Adrenal gland (tissue), 12 donors: ENCODE data around the gene COL18A1. TPM values are rescaled to one million over a fixed set of nuclear protein-coding genes. Genes with fewer than 3 reads are reported as not detected.

ENCODE experiments used
- DNase-seq, 7 donors: peaks; one replicate each; pipeline ENCODE4 v3.0.0-alpha.2; 2019 to 2020
- H3K27ac ChIP-seq, 5 donors: fragments of 200-600 bp; sonication (generic) in 4 of 5; 1 replicate in 3 of 5; 2 replicates in 2 of 5; pipeline versions ENCODE4 v1.5.1 to v1.8.0; 2016 to 2020; ENCODE audit warnings: mild to moderate bottlenecking in 1 of 5
- H3K27me3 ChIP-seq: fragments of 200-600 bp; 2 replicates; pipeline ENCODE4 v1.8.0; 2021
- H3K36me3 ChIP-seq, 2 donors: fragments of 200-600 bp; replicated peaks in 1 of 2; 1 replicate in 1 of 2; 2 replicates in 1 of 2; pipeline versions ENCODE4 v1.5.1 to v1.8.0; 2018 to 2022
- H3K4me1 ChIP-seq, 2 donors: fragments of 200-600 bp; replicated peaks in 1 of 2; 1 replicate in 1 of 2; 2 replicates in 1 of 2; pipeline versions ENCODE4 v1.5.1 to v1.8.0; 2018 to 2021
- H3K4me3 ChIP-seq, 4 donors: fragments of 200-600 bp; sonication (generic) in 3 of 4; one replicate each; pipeline ENCODE4 v1.5.1; 2016 to 2018
- H3K9me3 ChIP-seq, 3 donors: fragments of 200-600 bp; sonication (generic) in 1 of 3; replicated peaks in 1 of 3; 1 replicate in 2 of 3; 2 replicates in 1 of 3; pipeline versions ENCODE4 v1.5.1 to v1.8.0; 2016 to 2021
- POLR2A ChIP-seq, 2 donors: fragments of 450-650 bp; IDR thresholded peaks; one replicate each; pipeline ENCODE4 v1.6.1; 2017; ENCODE audit warnings: antibody characterized with exemption in 2 of 2, mild to moderate bottlenecking in 2 of 2, moderate library complexity in 1 of 2
- WGBS, 4 donors: extraction: QIAGEN DNeasy Blood & Tissue Kit in 2 of 4; methylation state at CpG; one replicate each; pipeline versions ENCODE4 v1.1.5 to v1.1.7; 2013 to 2017; 5-methylcytosine and 5-hydroxymethylcytosine counted together
- intact Hi-C, 2 donors: fragments of 100-400 bp; cut with DNase I; formaldehyde crosslinking; loops; one replicate each; pipeline versions ENCODE4 v1.14.1 to v1.15.0; 2022 to 2023
- polyA plus RNA-seq, 3 donors: library from polyadenylated mRNA; stranded (reverse); fragments of 200-250 nt in 2 of 3; fragments of 350-450 nt in 1 of 3; fragmentation: Illumina TruSeq in 1 of 3; extraction: RNeasy Lipid Tissue Mini Kit (QIAGEN cat#74804) in 1 of 3; gene quantifications; one replicate each; pipeline ENCODE4 v1.2.3, GENCODE V29; 2013 to 2014
- total RNA-seq, 9 donors: library from RNA; depleted of rRNA in 4 of 9; stranded (reverse); fragments of >200 nt in 4 of 9; fragments of 120-200 nt in 1 of 9; fragmentation: NEBNext Ultra II Directional in 1 of 9; extraction: Animal tissue kit (Norgen Biotek cat#: 25700) in 1 of 9; gene quantifications; one replicate each; pipeline versions ENCODE4 v1.1.0 to v1.2.4, GENCODE V29; 2013 to 2023
- TF ChIP-seq, protein P1 (sequence below), 6 experiments: fragments of 450-650 bp in 4 of 6; fragments of 200-600 bp in 2 of 6; sonication (generic) in 1 of 6; IDR thresholded peaks; 1 replicate in 5 of 6; 2 replicates in 1 of 6; pipeline versions ENCODE4 v1.5.1 to v1.8.0; 2016 to 2021; ENCODE audit warnings: antibody characterized with exemption in 6 of 6, mild to moderate bottlenecking in 2 of 6, moderate library complexity in 1 of 6
- donor health status: healthy with polysubstance abuse.
- donor health status: Bipolar disorder and iron deficiency.
- donor health status: DM: yes; HTN: yes; CAD: no.
- donor health status: DM: no; HTN: no; CAD: no.
- donor health status: DM: no; HTN: no; CAD: no.
- donor health status: DM: yes; HTN: yes; CAD: no.

Gene COL18A1
- total and polyA plus RNA-seq, 12 donors, result 10.9 to 244 (median 141) TPM

DNA sequence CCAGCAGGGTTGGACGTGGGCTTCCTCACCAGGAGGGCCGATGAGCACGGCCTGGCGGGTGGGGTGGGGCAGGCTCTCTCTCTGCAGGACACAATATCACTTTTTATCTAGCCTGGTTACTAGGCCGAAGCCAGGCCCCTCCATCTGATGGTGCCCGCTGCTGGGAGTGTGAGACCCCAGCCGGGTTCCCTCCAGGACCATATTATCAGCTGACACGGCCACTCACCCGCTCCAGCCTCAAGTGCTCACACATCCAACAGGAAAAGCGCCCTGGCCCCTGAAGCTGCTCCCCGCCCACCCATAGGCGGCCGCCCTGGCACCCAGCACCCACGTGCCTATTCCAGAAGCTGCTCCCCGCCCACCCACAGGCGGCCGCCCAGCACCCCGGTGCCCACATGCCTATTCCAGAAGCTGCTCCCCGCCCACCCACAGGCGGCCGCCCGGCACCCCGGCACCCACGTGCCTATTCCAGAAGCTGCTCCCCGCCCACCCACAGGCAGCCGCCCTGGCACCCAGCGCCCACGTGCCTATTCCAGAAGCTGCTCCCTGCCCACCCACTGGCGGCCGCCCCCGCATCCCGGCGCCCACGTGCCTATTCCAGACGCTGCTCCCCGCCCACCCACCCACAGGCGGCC, 132.3 kb downstream of the COL18A1 start:
- intact Hi-C loops, result no loop called here
- Histone ChIP-seq H3K36me3 (no peaks in the 10 kb centered on the region), H3K27ac (no peak overlapping the region), H3K27me3 (no peaks in the 10 kb centered on the region), H3K4me3 (no peak overlapping the region), H3K9me3 (no peaks in the 10 kb centered on the region), H3K4me1 (peaks cover 19 to 30% of the 10 kb centered on the region in 2 donors)
- DNase-seq, result peak in 6 of 7 donors; percentile 6 to 45 (median 16)
- WGBS, 4 donors, result 93 to 97% (median 93%) methylated on average over 11 to 37 of the region's 37 CpGs
- TF ChIP-seq, protein P1, sequence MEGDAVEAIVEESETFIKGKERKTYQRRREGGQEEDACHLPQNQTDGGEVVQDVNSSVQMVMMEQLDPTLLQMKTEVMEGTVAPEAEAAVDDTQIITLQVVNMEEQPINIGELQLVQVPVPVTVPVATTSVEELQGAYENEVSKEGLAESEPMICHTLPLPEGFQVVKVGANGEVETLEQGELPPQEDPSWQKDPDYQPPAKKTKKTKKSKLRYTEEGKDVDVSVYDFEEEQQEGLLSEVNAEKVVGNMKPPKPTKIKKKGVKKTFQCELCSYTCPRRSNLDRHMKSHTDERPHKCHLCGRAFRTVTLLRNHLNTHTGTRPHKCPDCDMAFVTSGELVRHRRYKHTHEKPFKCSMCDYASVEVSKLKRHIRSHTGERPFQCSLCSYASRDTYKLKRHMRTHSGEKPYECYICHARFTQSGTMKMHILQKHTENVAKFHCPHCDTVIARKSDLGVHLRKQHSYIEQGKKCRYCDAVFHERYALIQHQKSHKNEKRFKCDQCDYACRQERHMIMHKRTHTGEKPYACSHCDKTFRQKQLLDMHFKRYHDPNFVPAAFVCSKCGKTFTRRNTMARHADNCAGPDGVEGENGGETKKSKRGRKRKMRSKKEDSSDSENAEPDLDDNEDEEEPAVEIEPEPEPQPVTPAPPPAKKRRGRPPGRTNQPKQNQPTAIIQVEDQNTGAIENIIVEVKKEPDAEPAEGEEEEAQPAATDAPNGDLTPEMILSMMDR (IDR thresholded peaks at IDR 0.05), result no peak
- TF ChIP-seq POLR2A (IDR thresholded peaks at IDR 0.05), result no peak

DNA sequence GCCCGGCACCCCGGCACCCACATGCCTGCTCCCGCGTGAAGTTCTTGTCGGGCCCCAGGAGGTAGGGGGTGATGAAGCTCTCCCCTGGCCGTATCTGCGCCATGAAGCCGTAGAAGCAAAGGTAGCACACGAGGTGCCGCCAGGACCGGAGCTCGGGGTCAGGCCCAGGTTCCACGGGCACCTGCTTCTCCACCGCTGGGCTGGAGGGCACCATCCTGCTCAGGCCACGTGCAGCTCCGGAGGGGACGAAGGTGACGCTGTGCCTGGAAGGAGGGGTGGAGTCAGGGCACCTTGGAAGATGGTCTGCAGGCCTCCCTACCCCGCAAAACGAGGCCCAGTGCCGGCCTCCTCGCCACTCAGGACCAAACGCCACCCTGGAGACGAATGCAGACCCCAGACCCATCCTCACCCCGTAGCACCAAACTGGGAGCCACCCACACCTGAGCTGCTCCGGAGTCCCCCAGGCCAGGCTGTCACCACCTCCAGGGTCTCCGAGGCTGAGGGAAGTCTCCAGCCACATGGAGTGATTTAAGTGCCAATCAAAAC, 132.9 kb downstream of the COL18A1 start:
- 92 to 98% (median 95%) methylated on average over 6 to 27 of the region's 27 CpGs for WGBS, 4 donors
- H3K27me3 ChIP-seq, result no peaks in the 10 kb centered on the region
- DNase-seq, result peak in 6 of 7 donors; percentile 6 to 39 (median 14)
- no peaks in the 10 kb centered on the region for H3K36me3 ChIP-seq
- no peak overlapping the region for H3K4me3 ChIP-seq
- no peaks in the 10 kb centered on the region for H3K9me3 ChIP-seq
- peaks cover 23 to 31% of the 10 kb centered on the region in 2 donors for H3K4me1 ChIP-seq
- no peak overlapping the region for H3K27ac ChIP-seq
- intact Hi-C loops, result no loop called here
- TF ChIP-seq, protein P1 (IDR thresholded peaks at IDR 0.05), result no peak
- no peak for TF ChIP-seq POLR2A (IDR thresholded peaks at IDR 0.05)

DNA sequence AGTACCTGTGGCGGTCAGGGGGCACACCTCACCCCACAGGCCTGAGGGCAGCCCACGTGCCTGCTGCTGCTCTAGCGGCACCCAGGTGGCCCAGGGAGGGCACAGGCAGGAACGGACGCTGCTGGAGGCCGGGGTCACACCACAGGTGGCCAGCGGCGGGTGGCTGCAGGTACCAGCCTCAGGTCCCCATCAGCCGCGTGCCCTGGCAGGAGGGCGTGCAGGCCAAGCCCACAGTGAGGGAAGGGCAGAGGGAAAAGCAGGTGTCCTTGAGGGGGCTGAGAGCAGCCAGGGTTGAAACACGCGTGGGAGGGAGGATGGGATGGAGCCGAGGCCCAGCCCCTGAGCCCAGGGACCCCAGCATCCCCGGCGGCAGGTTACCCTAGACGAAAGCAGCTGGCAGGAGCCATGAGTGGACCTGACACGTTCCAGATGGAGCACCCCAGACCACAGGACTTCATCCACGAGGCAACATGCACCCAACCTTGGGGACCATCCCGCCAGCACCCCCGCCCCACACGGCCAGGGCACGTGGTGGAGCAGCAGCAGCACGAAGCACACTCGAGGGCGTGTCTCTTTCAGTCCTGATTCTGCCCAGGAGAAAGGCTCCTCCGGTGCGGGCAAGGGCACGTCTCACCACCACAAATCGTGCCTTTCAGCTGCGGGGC, 133.5 kb downstream of the COL18A1 start:
- intact Hi-C loops, result no loop called here
- Histone ChIP-seq H3K4me1 (peaks cover 23 to 32% of the 10 kb centered on the region in 2 donors), H3K27ac (no peak overlapping the region), H3K9me3 (no peaks in the 10 kb centered on the region), H3K36me3 (no peaks in the 10 kb centered on the region), H3K27me3 (no peaks in the 10 kb centered on the region), H3K4me3 (no peak overlapping the region)
- WGBS, 4 donors, result 95% methylated on average over 14 to 31 of the region's 31 CpGs
- DNase-seq, result peak in 6 of 7 donors; percentile 6 to 49 (median 16)
- TF ChIP-seq, protein P1 (IDR thresholded peaks at IDR 0.05), result no peak
- no peak for TF ChIP-seq POLR2A (IDR thresholded peaks at IDR 0.05)

DNA sequence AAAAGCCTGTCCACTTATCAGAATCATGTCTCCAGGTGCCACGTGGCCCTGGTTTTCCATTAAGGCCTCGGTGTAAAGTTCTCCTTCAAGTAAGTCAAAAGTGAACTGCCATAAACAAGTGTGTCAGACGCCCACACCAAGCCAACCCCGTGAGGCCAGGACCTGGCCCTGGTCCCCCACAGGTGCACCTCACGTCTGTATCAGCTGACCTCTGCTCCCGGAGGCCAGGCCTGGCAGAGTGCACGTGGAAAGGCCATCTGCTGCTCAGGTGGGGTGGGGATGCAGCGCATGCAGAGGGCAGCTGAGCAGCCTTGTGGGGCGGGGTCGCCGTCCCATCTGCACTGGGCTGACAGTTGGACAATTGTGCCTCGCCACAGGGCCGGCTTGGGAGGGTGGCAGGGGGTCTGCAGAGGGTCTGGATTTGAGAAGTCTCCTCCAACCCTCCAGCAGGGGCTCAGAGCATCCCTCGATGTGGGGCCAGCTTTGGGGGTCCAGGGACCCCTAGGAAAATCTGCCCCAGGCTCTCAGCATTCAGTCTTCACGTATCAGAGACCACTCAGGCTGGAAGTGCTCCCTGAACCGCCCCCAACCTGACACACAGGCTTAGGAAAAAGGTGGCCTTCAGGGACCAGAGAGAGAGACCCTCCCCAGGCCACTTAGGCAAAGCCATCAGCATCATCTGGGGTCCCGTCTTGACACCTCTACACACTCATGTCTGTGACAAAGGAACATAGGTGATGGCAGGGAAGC, 134.3 kb downstream of the COL18A1 start:
- Histone ChIP-seq H3K9me3 (no peaks in the 10 kb centered on the region), H3K27ac (no peak overlapping the region), H3K36me3 (no peaks in the 10 kb centered on the region), H3K4me1 (peaks cover 16 to 25% of the 10 kb centered on the region in 2 donors), H3K4me3 (no peak overlapping the region), H3K27me3 (no peaks in the 10 kb centered on the region)
- DNase-seq, result peak in 5 of 7 donors; percentile 6 to 18 (median 13)
- 87 to 91% (median 88%) methylated on average over 6 to 17 of the region's 17 CpGs for WGBS, 4 donors
- intact Hi-C loops, result no loop called here
- TF ChIP-seq, protein P1 (IDR thresholded peaks at IDR 0.05), result no peak
- no peak for TF ChIP-seq POLR2A (IDR thresholded peaks at IDR 0.05)
